Measurements from ENCODE around the gene SCCPDH. TPM values are rescaled to one million over a fixed set of nuclear protein-coding genes. Genes with fewer than 3 reads are reported as not detected.

SCCPDH gene
- total and polyA plus RNA-seq, 2 experiments from 2014 or later, result 43.6 to 88.0 TPM

- H3K4me1 ChIP-seq (ENCODE audit: low read depth), result peaks cover 2% of the 10 kb centered on the region
- no peaks in the 10 kb centered on the region for H3K27me3 ChIP-seq
- DNase-seq (ENCODE audit: low read depth in 1 of 2, low spot score in 1 of 2), result peak in 1 of 2 donors; percentile 54
- TF ChIP-seq CTCF (IDR thresholded peaks at IDR 0.05; ENCODE audit: low read depth, low read length), result no peak
- no peaks in the 10 kb centered on the region for H3K9me3 ChIP-seq (ENCODE audit: low read depth)
- no peaks in the 10 kb centered on the region for H3K36me3 ChIP-seq
- no peak overlapping the region for H3K4me3 ChIP-seq
- H3K27ac ChIP-seq, result no peak overlapping the region
Measured at GRCh38 chr1:246784621-246785493, 60.6 kb downstream of the SCCPDH start.

GRCh38 chr1:246785494-246786111 is 61.4 kb downstream of the SCCPDH start:
- no peak for TF ChIP-seq CTCF (IDR thresholded peaks at IDR 0.05; ENCODE audit: low read depth, low read length)
- Histone ChIP-seq H3K4me1 (ENCODE audit: low read depth) (peaks cover 2% of the 10 kb centered on the region), H3K4me3 (no peak overlapping the region), H3K27me3 (no peaks in the 10 kb centered on the region), H3K36me3 (no peaks in the 10 kb centered on the region), H3K9me3 (ENCODE audit: low read depth) (no peaks in the 10 kb centered on the region), H3K27ac (no peak overlapping the region)
- no peak for DNase-seq (ENCODE audit: low read depth in 1 of 2, low spot score in 1 of 2)

GRCh38 chr1:246786606-246787238 is 62.5 kb downstream of the SCCPDH start:
- Histone ChIP-seq H3K27me3 (no peaks in the 10 kb centered on the region), H3K36me3 (no peaks in the 10 kb centered on the region), H3K4me3 (no peak overlapping the region), H3K9me3 (ENCODE audit: low read depth) (no peaks in the 10 kb centered on the region), H3K4me1 (ENCODE audit: low read depth) (peaks cover 2% of the 10 kb centered on the region), H3K27ac (no peak overlapping the region)
- no peak for DNase-seq (ENCODE audit: low read depth in 1 of 2, low spot score in 1 of 2)
- TF ChIP-seq CTCF (IDR thresholded peaks at IDR 0.05; ENCODE audit: low read depth, low read length), result no peak

- Histone ChIP-seq H3K4me1 (ENCODE audit: low read depth) (peaks cover 2% of the 10 kb centered on the region), H3K4me3 (no peak overlapping the region), H3K36me3 (no peaks in the 10 kb centered on the region), H3K27me3 (no peaks in the 10 kb centered on the region), H3K27ac (no peak overlapping the region), H3K9me3 (ENCODE audit: low read depth) (no peaks in the 10 kb centered on the region)
- TF ChIP-seq CTCF (IDR thresholded peaks at IDR 0.05; ENCODE audit: low read depth, low read length), result no peak
- DNase-seq (ENCODE audit: low read depth in 1 of 2, low spot score in 1 of 2), result no peak
Measured at GRCh38 chr1:246787781-246788513, 63.7 kb downstream of the SCCPDH start.

GRCh38 chr1:246788895-246789338 is 64.7 kb downstream of the SCCPDH start:
- Histone ChIP-seq H3K4me1 (ENCODE audit: low read depth) (peaks cover 2% of the 10 kb centered on the region), H3K27ac (no peak overlapping the region), H3K9me3 (ENCODE audit: low read depth) (no peaks in the 10 kb centered on the region), H3K27me3 (no peaks in the 10 kb centered on the region), H3K36me3 (no peaks in the 10 kb centered on the region), H3K4me3 (no peak overlapping the region)
- TF ChIP-seq CTCF (IDR thresholded peaks at IDR 0.05; ENCODE audit: low read depth, low read length), result no peak
- DNase-seq (ENCODE audit: low read depth in 1 of 2, low spot score in 1 of 2), result peak in 1 of 2 donors; percentile 44
